ENCODE results near the gene LMAN1.

The LMAN1 gene

DNA sequence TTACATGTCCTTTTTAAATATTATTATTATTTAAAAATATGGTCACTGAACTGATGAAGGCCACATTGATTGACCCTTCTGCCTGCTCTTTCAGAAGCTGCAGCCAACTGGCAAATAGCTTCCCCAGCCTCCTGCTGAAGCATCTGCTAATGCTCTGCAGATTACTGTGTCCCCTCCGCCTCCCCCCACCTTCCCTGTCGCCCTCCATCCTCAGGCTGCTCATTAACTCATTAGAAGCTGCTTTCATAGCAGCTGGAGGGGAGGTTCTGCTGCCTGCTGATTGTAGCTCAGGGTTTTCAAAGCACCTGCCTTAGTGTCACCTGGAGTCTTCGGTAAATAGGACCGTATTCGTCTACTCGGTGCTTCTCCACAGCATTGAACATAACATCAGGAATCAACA is 24.8 kb upstream of the LMAN1 start:
- H3K4me3 ChIP-seq (ENCODE audit: low read length), result no peak overlapping the region
- H3K9me3 ChIP-seq (ENCODE audit: control insufficient read depth, low read length), result no peaks in the 10 kb centered on the region
- no peak for DNase-seq (ENCODE audit: low read depth)
- no peak overlapping the region for H3K9ac ChIP-seq (ENCODE audit: low read length)
- peaks cover 12% of the 10 kb centered on the region for H3K36me3 ChIP-seq (ENCODE audit: control insufficient read depth, insufficient read depth, low read length, severe bottlenecking)
- H3K27me3 ChIP-seq (replicated peaks; ENCODE audit: control insufficient read depth, insufficient read depth, low read length), result no peaks in the 10 kb centered on the region
- H3K4me1 ChIP-seq (ENCODE audit: control insufficient read depth, insufficient read depth, low read length), result peaks cover 10% of the 10 kb centered on the region

DNA sequence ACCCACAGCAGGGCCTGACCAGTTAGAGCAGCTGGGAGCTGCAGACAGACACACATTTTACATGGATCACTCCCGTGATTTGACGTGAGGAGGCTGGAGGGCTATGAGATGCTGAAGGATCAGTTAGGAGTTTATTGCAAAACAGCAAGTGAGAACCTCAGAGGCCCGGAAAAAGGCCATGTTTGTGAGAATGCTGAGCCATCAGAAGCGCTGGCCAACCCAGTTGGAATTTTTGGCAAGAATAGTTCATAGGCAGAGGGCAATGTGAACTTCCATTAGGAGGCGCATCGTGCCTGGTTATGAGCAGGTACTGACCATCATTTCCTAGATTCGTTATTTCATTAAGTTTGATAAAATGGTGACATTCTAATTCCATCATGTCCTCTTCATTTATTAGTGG is 23.3 kb upstream of the LMAN1 start:
- peaks cover 10% of the 10 kb centered on the region for H3K4me1 ChIP-seq (ENCODE audit: control insufficient read depth, insufficient read depth, low read length)
- no peaks in the 10 kb centered on the region for H3K9me3 ChIP-seq (ENCODE audit: control insufficient read depth, low read length)
- DNase-seq (ENCODE audit: low read depth), result no peak
- H3K27me3 ChIP-seq (replicated peaks; ENCODE audit: control insufficient read depth, insufficient read depth, low read length), result no peaks in the 10 kb centered on the region
- no peak overlapping the region for H3K4me3 ChIP-seq (ENCODE audit: low read length)
- H3K9ac ChIP-seq (ENCODE audit: low read length), result no peak overlapping the region
- H3K36me3 ChIP-seq (ENCODE audit: control insufficient read depth, insufficient read depth, low read length, severe bottlenecking), result peaks cover 6% of the 10 kb centered on the region

DNA sequence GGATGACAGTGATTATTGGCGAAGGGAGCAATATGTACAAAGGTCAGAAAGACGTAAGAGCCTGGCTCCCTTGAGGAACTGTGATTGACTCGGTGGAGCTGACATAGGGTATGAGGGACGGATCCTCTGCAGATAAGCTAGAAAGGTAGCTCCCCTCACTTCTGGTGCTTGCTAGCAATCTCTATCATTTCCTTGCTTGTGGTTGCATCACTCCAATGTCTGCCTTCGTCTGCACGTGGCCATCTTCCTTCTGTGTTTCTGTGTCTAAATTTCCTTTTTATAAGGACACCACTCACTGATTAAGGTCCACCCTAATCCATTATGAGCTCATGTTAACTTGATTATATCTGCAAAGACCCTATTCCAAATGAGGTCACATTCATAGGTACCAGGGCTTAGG is 22.9 kb upstream of the LMAN1 start:
- peaks cover 3% of the 10 kb centered on the region for H3K36me3 ChIP-seq (ENCODE audit: control insufficient read depth, insufficient read depth, low read length, severe bottlenecking)
- no peak for DNase-seq (ENCODE audit: low read depth)
- no peaks in the 10 kb centered on the region for H3K27me3 ChIP-seq (replicated peaks; ENCODE audit: control insufficient read depth, insufficient read depth, low read length)
- no peak overlapping the region for H3K4me3 ChIP-seq (ENCODE audit: low read length)
- H3K4me1 ChIP-seq (ENCODE audit: control insufficient read depth, insufficient read depth, low read length), result peaks cover 11% of the 10 kb centered on the region
- H3K9ac ChIP-seq (ENCODE audit: low read length), result no peak overlapping the region
- H3K9me3 ChIP-seq (ENCODE audit: control insufficient read depth, low read length), result no peaks in the 10 kb centered on the region

DNA sequence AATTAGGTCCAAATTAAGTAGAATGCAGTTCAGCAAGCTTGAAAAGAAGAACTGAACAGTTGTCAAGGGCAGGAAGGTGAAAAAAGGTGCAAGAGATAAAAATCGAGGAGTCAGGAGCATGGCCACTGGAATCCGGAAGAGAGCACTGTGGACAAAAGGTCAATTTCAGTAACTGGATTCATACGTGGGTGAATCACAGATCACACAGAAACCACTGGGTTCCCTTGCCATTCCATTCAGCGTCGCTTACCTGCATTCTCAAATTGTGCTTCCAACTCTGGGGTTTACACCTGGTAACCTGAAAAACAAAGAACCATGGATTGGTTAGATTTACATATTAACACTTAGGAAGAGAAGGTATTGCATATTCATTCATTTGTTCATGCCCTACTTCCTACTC is 21.6 kb upstream of the LMAN1 start:
- no peaks in the 10 kb centered on the region for H3K9me3 ChIP-seq (ENCODE audit: control insufficient read depth, low read length)
- H3K9ac ChIP-seq (ENCODE audit: low read length), result no peak overlapping the region
- no peak for DNase-seq (ENCODE audit: low read depth)
- peaks cover 14% of the 10 kb centered on the region for H3K4me1 ChIP-seq (ENCODE audit: control insufficient read depth, insufficient read depth, low read length)
- H3K36me3 ChIP-seq (ENCODE audit: control insufficient read depth, insufficient read depth, low read length, severe bottlenecking), result no peaks in the 10 kb centered on the region
- H3K4me3 ChIP-seq (ENCODE audit: low read length), result no peak overlapping the region
- H3K27me3 ChIP-seq (replicated peaks; ENCODE audit: control insufficient read depth, insufficient read depth, low read length), result no peaks in the 10 kb centered on the region

DNA sequence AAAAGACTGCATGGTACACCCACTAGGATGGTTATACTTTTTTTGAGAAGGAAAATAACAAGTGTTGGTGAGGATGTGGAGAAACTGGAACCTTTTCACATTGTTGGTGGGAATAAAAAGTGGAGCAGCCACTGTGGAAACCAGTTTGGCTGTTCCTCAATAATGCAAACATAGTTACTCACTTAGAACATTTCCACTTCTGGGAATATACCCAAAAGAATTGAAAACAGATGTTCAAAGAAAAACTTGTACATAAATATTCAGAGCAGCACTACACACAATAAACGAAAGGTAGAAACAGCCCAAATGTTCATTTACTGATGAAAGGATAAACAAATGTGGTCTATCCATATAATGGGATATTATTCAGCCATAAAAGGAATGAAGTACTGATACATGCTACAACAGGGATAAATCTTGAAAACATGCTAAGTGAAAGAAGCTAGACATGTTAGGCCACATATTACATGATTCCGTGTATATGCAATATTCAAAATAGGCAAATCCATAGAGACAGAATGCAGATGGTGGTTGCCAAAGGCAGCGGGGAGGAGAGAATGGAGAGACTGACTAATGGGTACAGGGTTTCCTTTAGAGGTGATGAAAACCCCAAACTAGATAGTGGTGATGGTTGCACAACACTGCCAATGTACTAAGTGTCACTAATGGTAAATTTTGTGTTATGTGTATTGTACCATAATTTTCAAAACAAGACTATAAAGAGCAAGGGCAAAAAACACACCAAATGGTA is 20.9 kb upstream of the LMAN1 start:
- DNase-seq (ENCODE audit: low read depth), result peak; percentile 72
- Histone ChIP-seq H3K36me3 (ENCODE audit: control insufficient read depth, insufficient read depth, low read length, severe bottlenecking) (no peaks in the 10 kb centered on the region), H3K9me3 (ENCODE audit: control insufficient read depth, low read length) (no peaks in the 10 kb centered on the region), H3K4me1 (ENCODE audit: control insufficient read depth, insufficient read depth, low read length) (peaks cover 14% of the 10 kb centered on the region), H3K4me3 (ENCODE audit: low read length) (no peak overlapping the region), H3K9ac (ENCODE audit: low read length) (no peak overlapping the region), H3K27me3 (replicated peaks; ENCODE audit: control insufficient read depth, insufficient read depth, low read length) (no peaks in the 10 kb centered on the region)

DNA sequence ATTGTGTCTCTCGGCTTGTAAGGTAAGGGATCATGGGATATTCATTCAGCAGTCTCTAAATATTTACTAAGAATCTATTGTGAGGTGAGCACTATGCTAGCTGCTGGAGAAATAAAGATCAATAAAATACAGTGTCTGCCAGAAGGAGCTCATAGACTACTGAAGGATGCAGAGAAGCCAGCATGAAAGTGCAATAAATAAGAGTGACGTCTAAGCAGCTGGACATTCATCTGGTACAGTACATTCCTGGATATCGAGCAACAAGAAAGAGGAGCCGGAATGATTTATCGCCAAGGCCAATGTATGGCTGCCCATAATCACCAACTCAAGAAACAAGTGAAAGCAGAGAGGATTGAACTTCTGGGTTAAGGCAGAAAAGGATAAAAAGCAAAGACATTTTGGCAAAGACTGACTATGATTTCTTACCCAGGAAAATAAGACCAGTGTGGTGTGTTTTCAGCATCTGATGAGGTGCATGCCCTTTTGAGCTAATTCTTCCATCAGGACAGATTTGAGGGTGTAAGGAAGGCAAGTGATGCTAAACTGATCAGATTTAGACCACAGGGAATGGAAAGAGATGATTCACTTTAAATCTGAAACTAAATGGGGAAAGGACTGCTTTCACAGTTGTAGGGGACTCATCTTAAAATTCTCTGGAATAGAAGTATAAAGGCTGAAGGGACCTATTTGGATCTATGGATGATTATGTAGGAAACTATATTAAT is 18.7 kb upstream of the LMAN1 start:
- DNase-seq (ENCODE audit: low read depth), result no peak
- Histone ChIP-seq H3K36me3 (ENCODE audit: control insufficient read depth, insufficient read depth, low read length, severe bottlenecking) (no peaks in the 10 kb centered on the region), H3K27me3 (replicated peaks; ENCODE audit: control insufficient read depth, insufficient read depth, low read length) (peaks cover 3% of the 10 kb centered on the region), H3K4me1 (ENCODE audit: control insufficient read depth, insufficient read depth, low read length) (peaks cover 14% of the 10 kb centered on the region), H3K9me3 (ENCODE audit: control insufficient read depth, low read length) (no peaks in the 10 kb centered on the region), H3K9ac (ENCODE audit: low read length) (no peak overlapping the region), H3K4me3 (ENCODE audit: low read length) (no peak overlapping the region)

DNA sequence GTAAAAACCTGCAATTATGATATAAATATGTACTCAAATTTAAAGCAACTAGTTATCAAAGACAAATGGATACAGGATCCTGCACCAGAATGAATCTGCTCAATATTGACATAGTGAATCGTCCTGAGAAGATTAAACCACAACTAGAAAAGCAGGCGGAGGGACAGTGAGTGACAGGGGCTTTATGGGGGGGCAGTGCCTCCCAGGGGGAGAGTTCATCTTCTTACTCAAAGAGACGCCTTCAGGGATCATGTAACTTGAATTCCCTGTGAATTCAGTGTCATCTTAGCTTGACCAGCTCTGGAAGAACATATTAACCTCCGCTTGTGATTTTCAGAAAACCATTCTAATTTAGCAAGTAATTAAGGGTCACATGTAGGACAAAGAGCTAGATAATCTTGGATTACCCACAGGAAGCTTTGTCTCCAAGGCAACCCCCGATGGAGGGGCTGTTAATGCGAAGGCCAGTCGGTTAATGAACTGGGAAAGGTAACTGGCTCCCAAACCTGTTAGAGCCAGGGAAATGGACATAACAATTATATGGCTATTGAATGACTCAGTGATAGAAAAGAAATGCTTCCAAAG is 17.4 kb upstream of the LMAN1 start:
- Histone ChIP-seq H3K9ac (ENCODE audit: low read length) (no peak overlapping the region), H3K9me3 (ENCODE audit: control insufficient read depth, low read length) (no peaks in the 10 kb centered on the region), H3K36me3 (ENCODE audit: control insufficient read depth, insufficient read depth, low read length, severe bottlenecking) (no peaks in the 10 kb centered on the region), H3K4me3 (ENCODE audit: low read length) (no peak overlapping the region), H3K27me3 (replicated peaks; ENCODE audit: control insufficient read depth, insufficient read depth, low read length) (peaks cover 9% of the 10 kb centered on the region), H3K4me1 (ENCODE audit: control insufficient read depth, insufficient read depth, low read length) (peaks cover 14% of the 10 kb centered on the region)
- no peak for DNase-seq (ENCODE audit: low read depth)

DNA sequence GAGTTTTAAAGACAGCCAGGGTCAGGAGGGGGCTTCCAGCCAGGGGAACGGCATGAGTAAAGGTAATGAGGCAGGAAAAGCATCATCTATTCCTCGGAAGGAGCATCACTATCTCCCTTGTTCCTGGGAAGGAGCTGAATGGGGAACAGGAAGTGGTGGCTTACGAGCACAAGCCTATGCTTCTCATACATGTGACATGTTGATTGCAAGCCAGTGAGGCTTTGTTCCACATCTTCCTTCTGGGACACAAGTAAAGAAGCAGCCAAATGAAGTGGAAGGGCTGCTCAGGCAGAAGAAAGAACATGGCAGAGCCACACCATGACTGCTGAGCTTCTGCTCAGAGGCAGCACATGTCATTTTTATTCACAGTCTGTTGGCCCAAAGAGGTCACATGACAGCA is 15.1 kb upstream of the LMAN1 start:
- Histone ChIP-seq H3K27me3 (replicated peaks; ENCODE audit: control insufficient read depth, insufficient read depth, low read length) (peaks cover 9% of the 10 kb centered on the region), H3K36me3 (ENCODE audit: control insufficient read depth, insufficient read depth, low read length, severe bottlenecking) (no peaks in the 10 kb centered on the region), H3K9ac (ENCODE audit: low read length) (no peak overlapping the region), H3K9me3 (ENCODE audit: control insufficient read depth, low read length) (no peaks in the 10 kb centered on the region), H3K4me1 (ENCODE audit: control insufficient read depth, insufficient read depth, low read length) (peaks cover 4% of the 10 kb centered on the region), H3K4me3 (ENCODE audit: low read length) (no peak overlapping the region)
- DNase-seq (ENCODE audit: low read depth), result no peak

DNA sequence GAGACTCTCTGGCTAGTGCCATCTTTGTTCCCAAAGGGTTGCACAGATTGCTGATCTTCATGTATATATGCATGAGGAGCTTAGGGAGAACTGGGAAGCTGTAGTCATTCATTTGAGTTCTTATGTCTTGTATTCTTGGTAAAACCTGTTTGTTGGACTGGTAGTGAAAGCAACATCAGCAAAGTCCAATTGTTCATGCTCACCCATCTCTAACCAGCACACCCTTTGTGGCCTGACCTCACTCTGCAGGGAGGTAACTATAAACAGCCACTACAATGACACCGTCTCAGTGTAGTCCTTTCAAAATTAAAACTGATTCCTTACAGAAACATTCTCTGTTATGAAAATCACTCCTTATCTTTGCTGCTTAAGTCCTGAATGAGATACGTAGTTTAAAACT is 13.9 kb upstream of the LMAN1 start:
- DNase-seq (ENCODE audit: low read depth), result no peak
- Histone ChIP-seq H3K4me1 (ENCODE audit: control insufficient read depth, insufficient read depth, low read length) (peaks cover 4% of the 10 kb centered on the region), H3K36me3 (ENCODE audit: control insufficient read depth, insufficient read depth, low read length, severe bottlenecking) (no peaks in the 10 kb centered on the region), H3K9me3 (ENCODE audit: control insufficient read depth, low read length) (no peaks in the 10 kb centered on the region), H3K27me3 (replicated peaks; ENCODE audit: control insufficient read depth, insufficient read depth, low read length) (peaks cover 9% of the 10 kb centered on the region), H3K4me3 (ENCODE audit: low read length) (no peak overlapping the region), H3K9ac (ENCODE audit: low read length) (no peak overlapping the region)

DNA sequence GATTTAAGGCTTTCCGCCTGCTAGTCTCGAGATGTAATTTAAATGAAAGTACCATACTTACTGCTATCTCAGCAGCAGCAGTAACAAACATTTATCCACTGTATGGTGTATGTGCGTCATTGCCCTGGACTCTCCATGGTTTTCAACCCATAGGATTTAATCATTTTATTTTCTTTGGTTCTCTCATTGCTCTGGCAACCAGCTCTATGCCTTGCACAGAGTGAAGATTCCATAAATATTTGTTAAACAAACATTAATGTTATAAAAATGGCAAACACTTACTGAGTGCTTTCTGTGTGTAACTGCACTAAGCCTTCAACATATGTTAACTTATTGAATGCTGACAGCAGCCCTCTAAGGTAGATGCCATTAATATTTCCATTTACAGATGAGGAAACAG is 1.3 kb upstream of the LMAN1 start:
- Histone ChIP-seq H3K36me3 (ENCODE audit: control insufficient read depth, insufficient read depth, low read length, severe bottlenecking) (peaks cover 1% of the 10 kb centered on the region), H3K4me1 (ENCODE audit: control insufficient read depth, insufficient read depth, low read length) (peaks cover 15% of the 10 kb centered on the region), H3K9ac (ENCODE audit: low read length) (no peak overlapping the region), H3K4me3 (ENCODE audit: low read length) (peak overlapping the region; percentile 100), H3K27me3 (replicated peaks; ENCODE audit: control insufficient read depth, insufficient read depth, low read length) (no peaks in the 10 kb centered on the region), H3K9me3 (ENCODE audit: control insufficient read depth, low read length) (no peaks in the 10 kb centered on the region)
- no peak for DNase-seq (ENCODE audit: low read depth)

DNA sequence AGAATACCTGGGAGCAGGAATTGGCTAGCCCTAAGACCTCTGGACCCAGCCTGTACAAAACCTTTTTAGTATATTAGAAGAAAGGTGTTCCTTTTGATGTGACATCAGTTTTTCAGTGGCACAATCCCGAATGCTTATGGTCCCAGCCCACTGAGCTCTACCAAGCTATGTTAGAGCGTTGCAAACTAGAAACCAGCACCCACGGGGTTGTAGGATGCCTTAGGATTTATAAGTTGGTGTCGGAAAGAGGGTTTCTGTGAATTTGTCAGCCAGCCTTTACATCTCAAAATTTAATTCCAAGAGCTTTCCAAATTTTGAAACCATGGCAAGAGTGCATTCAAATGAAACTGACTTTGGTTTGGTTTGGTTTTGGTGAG is 499 bp upstream of the LMAN1 start:
- no peaks in the 10 kb centered on the region for H3K9me3 ChIP-seq (ENCODE audit: control insufficient read depth, low read length)
- no peak for DNase-seq (ENCODE audit: low read depth)
- peak overlapping the region; percentile 65 for H3K9ac ChIP-seq (ENCODE audit: low read length)
- peaks cover 24% of the 10 kb centered on the region for H3K4me1 ChIP-seq (ENCODE audit: control insufficient read depth, insufficient read depth, low read length)
- H3K4me3 ChIP-seq (ENCODE audit: low read length), result peak overlapping the region; percentile 100
- H3K36me3 ChIP-seq (ENCODE audit: control insufficient read depth, insufficient read depth, low read length, severe bottlenecking), result peaks cover 9% of the 10 kb centered on the region
- H3K27me3 ChIP-seq (replicated peaks; ENCODE audit: control insufficient read depth, insufficient read depth, low read length), result no peaks in the 10 kb centered on the region
